ENCODE measurements around the gene SOCS7.

SOCS7 gene

DNA sequence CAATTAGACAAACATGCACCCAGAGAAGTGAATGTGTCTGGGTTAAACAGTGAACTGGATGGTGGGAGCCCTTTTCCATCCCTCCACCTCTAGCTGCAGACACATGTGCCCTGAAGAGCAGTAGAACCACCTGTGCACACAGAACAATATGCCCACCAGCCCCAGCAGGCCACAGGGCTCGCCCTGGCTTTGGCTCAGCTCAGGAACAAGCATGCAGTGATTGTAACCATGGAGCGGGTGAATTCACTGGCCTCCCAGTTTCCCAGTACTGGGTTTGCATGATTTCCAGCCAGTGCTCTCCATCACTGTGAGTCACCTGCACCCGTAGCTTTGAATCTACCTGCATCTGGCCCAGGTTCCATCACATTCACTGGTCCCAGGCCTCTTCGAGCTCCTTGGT is 13.1 kb upstream of the SOCS7 start:
- Mint-ChIP-seq H3K36me3 (ENCODE audit: low read depth) (no peaks in the 10 kb centered on the region), H3K27ac (no peak overlapping the region), H3K4me3 (no peak overlapping the region), H3K4me1 (no peaks in the 10 kb centered on the region), H3K27me3 (ENCODE audit: low read depth) (peaks cover 29% of the 10 kb centered on the region), H3K9me3 (no peaks in the 10 kb centered on the region)
- TF ChIP-seq, protein P1, sequence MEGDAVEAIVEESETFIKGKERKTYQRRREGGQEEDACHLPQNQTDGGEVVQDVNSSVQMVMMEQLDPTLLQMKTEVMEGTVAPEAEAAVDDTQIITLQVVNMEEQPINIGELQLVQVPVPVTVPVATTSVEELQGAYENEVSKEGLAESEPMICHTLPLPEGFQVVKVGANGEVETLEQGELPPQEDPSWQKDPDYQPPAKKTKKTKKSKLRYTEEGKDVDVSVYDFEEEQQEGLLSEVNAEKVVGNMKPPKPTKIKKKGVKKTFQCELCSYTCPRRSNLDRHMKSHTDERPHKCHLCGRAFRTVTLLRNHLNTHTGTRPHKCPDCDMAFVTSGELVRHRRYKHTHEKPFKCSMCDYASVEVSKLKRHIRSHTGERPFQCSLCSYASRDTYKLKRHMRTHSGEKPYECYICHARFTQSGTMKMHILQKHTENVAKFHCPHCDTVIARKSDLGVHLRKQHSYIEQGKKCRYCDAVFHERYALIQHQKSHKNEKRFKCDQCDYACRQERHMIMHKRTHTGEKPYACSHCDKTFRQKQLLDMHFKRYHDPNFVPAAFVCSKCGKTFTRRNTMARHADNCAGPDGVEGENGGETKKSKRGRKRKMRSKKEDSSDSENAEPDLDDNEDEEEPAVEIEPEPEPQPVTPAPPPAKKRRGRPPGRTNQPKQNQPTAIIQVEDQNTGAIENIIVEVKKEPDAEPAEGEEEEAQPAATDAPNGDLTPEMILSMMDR (IDR thresholded peaks at IDR 0.05; ENCODE audit: unreplicated experiment in 3 of 3), result no peak

DNA sequence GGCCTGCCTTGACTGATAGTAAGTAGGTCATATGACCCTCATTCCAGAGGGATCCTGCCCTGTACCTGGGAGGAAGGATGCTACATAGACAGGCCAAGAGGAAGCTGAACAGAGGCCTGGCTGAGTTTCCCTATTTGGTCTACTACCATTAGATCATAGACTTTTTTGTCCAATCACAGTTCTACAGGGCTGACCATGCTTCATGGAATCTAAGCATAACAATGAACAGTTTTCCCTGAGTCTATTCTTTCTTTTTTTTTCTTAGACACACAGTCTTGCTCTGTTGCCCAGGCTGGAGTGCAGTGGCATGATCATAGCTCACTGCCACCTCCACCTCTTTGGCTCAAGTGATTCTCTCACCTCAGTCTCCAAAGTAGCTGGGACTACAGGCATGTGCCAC is 11.8 kb upstream of the SOCS7 start:
- H3K9me3 Mint-ChIP-seq, result no peaks in the 10 kb centered on the region

DNA sequence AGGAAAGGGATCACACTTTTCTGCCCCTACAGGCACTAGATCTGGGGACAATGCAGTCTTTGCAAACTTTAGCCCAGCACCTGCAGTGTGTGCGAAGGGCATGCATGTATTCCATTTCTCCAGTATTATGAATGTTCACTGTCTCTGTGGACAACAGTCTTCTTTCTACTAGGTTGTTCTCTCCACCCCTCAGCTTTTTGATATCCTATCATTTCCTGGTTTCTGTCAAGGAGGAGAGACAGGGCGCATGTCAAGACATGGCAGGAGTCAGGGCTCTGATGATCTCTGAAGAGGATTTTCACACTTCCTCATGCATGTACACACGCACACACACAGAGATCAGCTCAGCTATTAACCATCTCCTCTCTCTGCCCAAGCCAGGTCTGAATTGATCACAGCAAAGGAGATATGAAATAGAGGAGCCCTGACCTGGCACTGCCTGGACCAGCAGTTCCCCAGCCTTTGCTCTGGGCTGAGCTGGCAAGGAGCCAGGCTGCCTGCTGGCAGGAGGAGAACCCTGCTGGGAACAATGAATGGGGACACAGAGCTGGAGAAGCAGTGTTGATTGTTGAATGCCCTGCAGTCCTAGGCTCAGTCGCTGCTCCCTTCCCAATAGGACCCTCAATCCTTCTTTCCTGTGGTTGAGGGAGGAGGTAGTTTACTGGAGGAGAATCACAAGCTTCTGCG is 10.5 kb upstream of the SOCS7 start:
- H3K9me3 Mint-ChIP-seq, result no peaks in the 10 kb centered on the region
- no peak overlapping the region for H3K4me3 Mint-ChIP-seq
- H3K27ac Mint-ChIP-seq, result no peak overlapping the region
- H3K4me1 Mint-ChIP-seq, result no peaks in the 10 kb centered on the region
- peaks cover 17% of the 10 kb centered on the region for H3K27me3 Mint-ChIP-seq (ENCODE audit: low read depth)
- no peaks in the 10 kb centered on the region for H3K36me3 Mint-ChIP-seq (ENCODE audit: low read depth)
- TF ChIP-seq, protein P1 (IDR thresholded peaks at IDR 0.05; ENCODE audit: unreplicated experiment in 3 of 3), result no peak

More for the DNA sequence above, 11.8 kb upstream of the SOCS7 start:
- Mint-ChIP-seq H3K27me3 (ENCODE audit: low read depth) (peaks cover 23% of the 10 kb centered on the region), H3K4me3 (no peak overlapping the region), H3K36me3 (ENCODE audit: low read depth) (no peaks in the 10 kb centered on the region), H3K4me1 (no peaks in the 10 kb centered on the region), H3K27ac (no peak overlapping the region)
- TF ChIP-seq, protein P1 (IDR thresholded peaks at IDR 0.05; ENCODE audit: unreplicated experiment in 3 of 3), result no peak

DNA sequence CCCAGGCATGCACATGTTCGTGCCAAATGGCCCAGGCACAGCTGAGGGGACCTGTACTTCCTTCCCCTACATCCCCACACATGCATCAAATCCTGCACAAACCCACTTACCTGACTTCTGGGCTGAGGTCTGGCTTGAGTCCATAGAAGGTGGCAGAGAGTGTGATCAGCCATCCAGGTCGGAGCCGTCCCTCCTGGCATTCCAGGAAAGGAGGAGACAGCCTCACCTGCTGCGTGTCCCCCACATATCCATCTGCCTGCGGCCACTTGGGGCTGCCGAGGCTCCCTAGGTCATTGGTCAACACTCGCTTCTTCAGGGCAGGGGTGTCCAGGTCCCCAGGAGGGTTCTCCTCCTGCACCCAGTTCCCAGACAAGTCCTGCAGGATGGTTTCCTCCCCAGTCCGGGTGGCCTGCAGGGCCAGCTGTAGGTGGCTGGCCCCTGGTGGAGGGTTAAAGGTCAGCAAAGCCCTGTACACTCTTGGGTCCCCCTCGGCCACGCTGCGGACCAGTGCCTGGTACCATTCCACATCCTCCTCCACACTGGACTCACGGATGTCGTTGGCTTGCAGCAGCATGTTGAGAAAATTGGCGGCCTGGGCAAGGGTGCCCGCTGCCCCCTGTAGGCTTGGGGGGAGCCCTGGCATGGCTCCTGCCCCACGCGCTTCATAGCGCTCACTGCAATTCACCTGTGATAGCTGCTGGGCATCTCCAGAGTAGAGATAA is 8.6 kb upstream of the SOCS7 start:
- Mint-ChIP-seq H3K27me3 (ENCODE audit: low read depth) (peaks cover 8% of the 10 kb centered on the region), H3K9me3 (no peaks in the 10 kb centered on the region), H3K27ac (no peak overlapping the region), H3K36me3 (ENCODE audit: low read depth) (no peaks in the 10 kb centered on the region), H3K4me3 (no peak overlapping the region), H3K4me1 (no peaks in the 10 kb centered on the region)
- TF ChIP-seq, protein P1 (IDR thresholded peaks at IDR 0.05; ENCODE audit: unreplicated experiment in 3 of 3), result no peak

DNA sequence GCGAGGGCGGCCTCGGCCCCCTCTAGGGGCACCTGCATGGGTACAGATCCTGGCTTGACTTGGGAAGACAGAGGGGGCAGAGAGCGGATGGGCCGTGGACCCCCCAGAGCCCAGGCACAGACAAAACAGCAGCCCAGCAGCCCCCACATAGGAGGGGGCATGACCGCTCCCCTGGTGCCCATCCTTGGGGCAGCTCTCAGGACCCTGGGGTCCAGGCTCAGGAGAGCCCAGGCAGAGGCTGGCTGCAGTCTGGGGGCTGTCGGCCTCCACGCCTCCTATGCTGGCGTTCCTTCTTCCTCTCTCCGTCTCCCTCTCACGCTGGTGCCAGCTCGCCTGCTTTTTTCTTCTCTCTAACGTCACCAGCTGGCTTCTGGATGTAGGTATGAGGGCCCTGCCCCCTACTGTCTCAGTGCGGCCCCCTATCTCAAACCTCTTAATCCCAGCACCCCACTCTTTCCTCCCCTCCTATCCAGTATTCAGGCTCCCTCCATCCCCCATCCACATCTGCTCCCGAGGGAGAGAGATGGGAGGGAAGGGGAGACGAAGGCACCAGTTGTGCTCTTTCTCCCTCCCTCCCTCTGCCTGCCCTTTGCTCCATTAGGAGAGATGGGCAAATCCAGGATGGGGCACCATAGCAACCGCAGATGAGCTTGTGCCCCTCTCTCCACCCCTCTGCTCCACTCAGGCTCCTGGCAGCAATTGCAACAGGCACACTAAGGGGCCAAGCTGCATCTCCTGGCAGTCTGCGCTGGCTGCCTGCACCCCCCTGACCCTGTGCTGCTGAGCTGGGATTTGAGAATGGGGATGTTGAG is 7.8 kb upstream of the SOCS7 start, which contains the start of gene GPR179:
GPR179 (minus strand) TSS at position 349 of the 812 bp plus-strand sequence; CDS start at position 182, 167 bp downstream.
- Mint-ChIP-seq H3K4me1 (no peaks in the 10 kb centered on the region), H3K27me3 (ENCODE audit: low read depth) (peaks cover 7% of the 10 kb centered on the region)

More for the DNA sequence above, 7.8 kb upstream of the SOCS7 start, which contains the start of gene GPR179:
- H3K9me3 Mint-ChIP-seq, result no peaks in the 10 kb centered on the region
- no peaks in the 10 kb centered on the region for H3K36me3 Mint-ChIP-seq (ENCODE audit: low read depth)
- TF ChIP-seq, protein P1 (IDR thresholded peaks at IDR 0.05; ENCODE audit: unreplicated experiment in 3 of 3), result no peak
- no peak within 1 kb of the TSS for H3K4me3 Mint-ChIP-seq
- H3K27ac Mint-ChIP-seq, result no peak within 1 kb of the TSS

All from nephron (organoid).